Hepatocyte (in vitro differentiated cells): Measurements from ENCODE around the gene GAS2L1. TPM values are rescaled to one million over a fixed set of nuclear protein-coding genes. Genes with fewer than 3 reads are reported as not detected.

ENCODE experiments used
- DNase-seq: peaks from one replicate; pipeline ENCODE4 v3.0.0-alpha.2; 2016; ENCODE audit warnings: low spot score
- H2AFZ ChIP-seq: fragments of 200-600 bp; sonication (generic); 2 replicates; pipeline ENCODE4 v1.6.0; 2016; ENCODE audit warnings: antibody characterized with exemption, mild to moderate bottlenecking
- H3K27ac ChIP-seq: fragments of 200-600 bp; sonication (generic); 2 replicates; pipeline ENCODE4 v1.5.1; 2016; ENCODE audit warnings: mild to moderate bottlenecking
- H3K27me3 ChIP-seq: fragments of 200-600 bp; sonication (generic); 2 replicates; pipeline ENCODE4 v1.6.1; 2016
- H3K36me3 ChIP-seq: fragments of 200-600 bp; sonication (generic); replicated peaks from 2 replicates; pipeline ENCODE4 v1.5.1; 2016; ENCODE audit warnings: low read depth; ENCODE audit not compliant: insufficient read depth
- H3K4me1 ChIP-seq: fragments of 200-600 bp; sonication (generic); 2 replicates; pipeline ENCODE4 v1.5.1; 2016; ENCODE audit warnings: mild to moderate bottlenecking, moderate library complexity; ENCODE audit not compliant: insufficient read depth
- H3K4me2 ChIP-seq: fragments of 200-600 bp; sonication (generic); 2 replicates; pipeline ENCODE4 v1.6.0; 2016
- H3K4me3 ChIP-seq: fragments of 200-600 bp; sonication (generic); 2 replicates; pipeline ENCODE4 v1.5.1; 2016; ENCODE audit warnings: mild to moderate bottlenecking
- H3K79me2 ChIP-seq: fragments of 200-600 bp; sonication (generic); 2 replicates; pipeline ENCODE4 v1.6.0; 2017; ENCODE audit warnings: mild to moderate bottlenecking
- H3K9me2 ChIP-seq: fragments of 200-600 bp; sonication (generic); replicated peaks from 2 replicates; pipeline ENCODE4 v1.6.0; 2017; ENCODE audit warnings: mild to moderate bottlenecking; ENCODE audit not compliant: insufficient read depth
- H3K9me3 ChIP-seq: fragments of 200-600 bp; sonication (generic); 2 replicates; pipeline ENCODE4 v1.5.1; 2016; ENCODE audit warnings: low read depth, mild to moderate bottlenecking
- H4K20me1 ChIP-seq: fragments of 200-600 bp; sonication (generic); 2 replicates; pipeline ENCODE4 v1.6.0; 2016; ENCODE audit warnings: mild to moderate bottlenecking; ENCODE audit not compliant: insufficient read depth, poor library complexity, severe bottlenecking
- CTCF ChIP-seq: fragments of 200-600 bp; sonication (generic); IDR thresholded peaks from 2 replicates; pipeline ENCODE4 v1.5.1; 2016; ENCODE audit warnings: antibody characterized with exemption, mild to moderate bottlenecking; ENCODE audit not compliant: poor library complexity
- EZH2 ChIP-seq: fragments of 200-600 bp; sonication (generic); IDR thresholded peaks from 2 replicates; pipeline ENCODE4 v1.6.1; 2016; ENCODE audit warnings: antibody characterized with exemption, mild to moderate bottlenecking, borderline replicate concordance
- EZH2phosphoT487 ChIP-seq: fragments of 200-600 bp; sonication (generic); IDR thresholded peaks from one replicate; pipeline ENCODE4 v1.6.1; 2018; ENCODE audit warnings: antibody characterized with exemption, mild to moderate bottlenecking, low read depth, moderate library complexity; ENCODE audit not compliant: unreplicated experiment, severe bottlenecking
- WGBS: methylation state at CpG from one replicate; pipeline ENCODE4 v1.1.6; 2016; ENCODE audit warnings: low lambda C conversion rate; ENCODE audit errors: missing lambda C conversion rate; 5-methylcytosine and 5-hydroxymethylcytosine counted together
- polyA plus RNA-seq: library from polyadenylated mRNA; unstranded; fragments of >200 nt; fragmentation: Nextera tagmentation; extraction: Ambion mirVana; gene quantifications from 2 replicates; pipeline ENCODE4 v1.2.1, GENCODE V29; 2016
- total RNA-seq: library from RNA; depleted of rRNA; stranded (reverse); fragments of >200 nt; gene quantifications from 2 replicates; pipeline ENCODE4 v1.2.3, GENCODE V29; 2014

The GAS2L1 gene
- total and polyA plus RNA-seq, 2 experiments from 2014 or later: 10.4 to 46.0 TPM

GRCh38 chr22:29341056-29341848 is 34.8 kb downstream of the GAS2L1 start:
- no peak for TF ChIP-seq EZH2
- no peak for TF ChIP-seq CTCF
- TF ChIP-seq EZH2phosphoT487: no peak
- H3K27ac ChIP-seq: no peak overlapping the region
- H3K9me3 ChIP-seq: no peaks in the 10 kb centered on the region
- no peak overlapping the region for H3K4me2 ChIP-seq
- WGBS: 94% methylated on average over 25 of the region's 25 CpGs
- H3K4me1 ChIP-seq: no peaks in the 10 kb centered on the region
- H2AFZ ChIP-seq: no peak overlapping the region
- H3K79me2 ChIP-seq: no peaks in the 10 kb centered on the region
- H3K4me3 ChIP-seq: no peak overlapping the region
- no peak for DNase-seq
- no peaks in the 10 kb centered on the region for H4K20me1 ChIP-seq
- no peaks in the 10 kb centered on the region for H3K36me3 ChIP-seq
- H3K27me3 ChIP-seq: no peaks in the 10 kb centered on the region
- H3K9me2 ChIP-seq: no peaks in the 10 kb centered on the region

GRCh38 chr22:29341849-29342127 is 35.3 kb downstream of the GAS2L1 start:
- Histone ChIP-seq H3K27ac (no peak overlapping the region), H4K20me1 (no peaks in the 10 kb centered on the region), H3K79me2 (no peaks in the 10 kb centered on the region), H3K9me3 (no peaks in the 10 kb centered on the region), H2AFZ (no peak overlapping the region), H3K9me2 (no peaks in the 10 kb centered on the region), H3K36me3 (no peaks in the 10 kb centered on the region), H3K4me1 (no peaks in the 10 kb centered on the region), H3K27me3 (no peaks in the 10 kb centered on the region), H3K4me2 (no peak overlapping the region), H3K4me3 (no peak overlapping the region)
- no peak for TF ChIP-seq CTCF
- TF ChIP-seq EZH2: no peak
- WGBS: 89% methylated on average over 2 of the region's 2 CpGs
- DNase-seq: no peak

- Histone ChIP-seq H3K79me2 (no peaks in the 10 kb centered on the region), H4K20me1 (no peaks in the 10 kb centered on the region), H3K9me2 (no peaks in the 10 kb centered on the region), H2AFZ (no peak overlapping the region), H3K4me2 (no peak overlapping the region), H3K4me3 (no peak overlapping the region), H3K9me3 (no peaks in the 10 kb centered on the region), H3K36me3 (no peaks in the 10 kb centered on the region), H3K27ac (no peak overlapping the region), H3K27me3 (no peaks in the 10 kb centered on the region), H3K4me1 (no peaks in the 10 kb centered on the region)
- TF ChIP-seq EZH2: no peak
- 94% methylated on average over 6 of the region's 6 CpGs for WGBS
- DNase-seq: no peak
These were observed 35.7 kb downstream of the GAS2L1 start for GRCh38 chr22:29342177-29342576.

- H3K4me2 ChIP-seq: no peak overlapping the region
- no peak overlapping the region for H3K27ac ChIP-seq
- no peak for DNase-seq
- 70% methylated on average over 10 of the region's 10 CpGs for WGBS
- H3K27me3 ChIP-seq: no peaks in the 10 kb centered on the region
- no peaks in the 10 kb centered on the region for H4K20me1 ChIP-seq
- H3K9me2 ChIP-seq: no peaks in the 10 kb centered on the region
- no peak overlapping the region for H2AFZ ChIP-seq
- H3K4me3 ChIP-seq: no peak overlapping the region
- H3K9me3 ChIP-seq: no peaks in the 10 kb centered on the region
- TF ChIP-seq CTCF: no peak
- no peak for TF ChIP-seq EZH2phosphoT487
- no peak for TF ChIP-seq EZH2
- no peaks in the 10 kb centered on the region for H3K4me1 ChIP-seq
- no peaks in the 10 kb centered on the region for H3K79me2 ChIP-seq
- no peaks in the 10 kb centered on the region for H3K36me3 ChIP-seq
These were observed 36.3 kb downstream of the GAS2L1 start for GRCh38 chr22:29342577-29343312.
